Stimulated activated CD4-positive, alpha-beta T cell treated with anti-CD3 and anti-CD28 coated beads, Interleukin-4, amount 100 ng/mL, for 48 hours (primary cell): ENCODE measurements around the gene C4orf36.

Experiments
- DNase-seq, 2 donors: peaks; one replicate each; pipeline ENCODE4 v3.0.0-alpha.2; 2020; ENCODE audit warnings: low read depth in 2 of 2

Gene C4orf36

GRCh38 chr4:86891762-86892635 is at the start of gene C4orf36:
TSS of gene C4orf36 (minus strand) at chr4:86892422. CDS start at chr4:86891520, 902 bp downstream.
- peak; percentile 11 to 32 for DNase-seq

GRCh38 chr4:86940920-86941460 is 48.8 kb upstream of the C4orf36 start:
- DNase-seq = no peak

- DNase-seq = no peak
Measured at GRCh38 chr4:86939729-86940575, 47.7 kb upstream of the C4orf36 start.

- no peak for DNase-seq
Measured at GRCh38 chr4:86938771-86939520, 46.7 kb upstream of the C4orf36 start.

- peak; percentile 55 to 73 for DNase-seq
Measured at GRCh38 chr4:86935853-86936733, 43.9 kb upstream of the C4orf36 start.

GRCh38 chr4:86935566-86935852 is 43.3 kb upstream of the C4orf36 start:
- no peak for DNase-seq

GRCh38 chr4:86934771-86935565 is 42.7 kb upstream of the C4orf36 start, which contains the start of gene AFF1:
TSS of gene AFF1 (plus strand) at chr4:86935011. CDS start at chr4:86948534, 13,523 bp downstream.
- peak; percentile 80 to 82 for DNase-seq

GRCh38 chr4:86934147-86934770 is 42.0 kb upstream of the C4orf36 start:
- DNase-seq = no peak

GRCh38 chr4:86928400-86929255 is 36.4 kb upstream of the C4orf36 start:
- DNase-seq = no peak

GRCh38 chr4:86927843-86928395 is 35.7 kb upstream of the C4orf36 start:
- DNase-seq = no peak

GRCh38 chr4:86926435-86927086 is 34.3 kb upstream of the C4orf36 start:
- DNase-seq = no peak

GRCh38 chr4:86924811-86925210 is 32.6 kb upstream of the C4orf36 start:
- DNase-seq = no peak

- no peak for DNase-seq
Measured at GRCh38 chr4:86921608-86922252, 29.5 kb upstream of the C4orf36 start.

GRCh38 chr4:86919561-86920223 is 27.5 kb upstream of the C4orf36 start:
- DNase-seq = no peak

- DNase-seq = no peak
Measured at GRCh38 chr4:86918539-86919072, 26.4 kb upstream of the C4orf36 start.
